Mammary epithelial cell (primary cell): ENCODE data around the gene ZNF654.

ENCODE experiments used
- CTCF ChIP-seq, 2 donors: IDR thresholded peaks in 1 of 2; conservative IDR thresholded peaks in 1 of 2; 2 replicates each; pipeline ENCODE4 v1.5.1; 2011 to 2012; ENCODE audit warnings: inconsistent platforms in 2 of 2, low read length in 2 of 2, mild to moderate bottlenecking in 2 of 2, control low read depth in 1 of 2, low read depth in 1 of 2; ENCODE audit not compliant: insufficient read depth in 1 of 2; ENCODE audit errors: extremely low read depth in 1 of 2
- EZH2 ChIP-seq: IDR thresholded peaks from 2 replicates; pipeline ENCODE4 v1.6.1; 2012; ENCODE audit warnings: low read length, inconsistent platforms, borderline replicate concordance

DNA sequence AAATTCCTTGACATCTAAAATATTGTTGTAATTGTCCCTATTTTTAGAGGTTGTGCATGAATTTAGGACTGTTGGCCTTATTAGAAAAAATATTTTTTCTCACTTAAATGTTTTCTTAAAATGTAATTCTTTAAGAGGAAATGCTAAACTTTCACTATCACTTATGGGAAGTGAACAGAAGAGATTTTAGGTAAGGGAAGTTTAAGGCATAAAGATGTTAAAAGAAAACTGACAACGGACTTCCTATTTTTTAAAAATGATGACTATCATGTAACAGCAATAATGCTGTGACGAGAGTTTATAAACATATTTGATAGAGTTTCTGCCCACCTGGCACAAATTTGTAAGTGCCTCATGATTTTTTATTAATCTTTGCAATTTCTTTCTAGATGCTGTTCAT, 93.8 kb downstream of the ZNF654 start:
- TF ChIP-seq CTCF (conservative IDR thresholded peaks at IDR 0.05 in 1 of 2, IDR thresholded peaks at IDR 0.05 in 1 of 2; ENCODE audit: extremely low read depth in 1 of 2, insufficient read depth in 1 of 2, low read depth in 1 of 2, low read length in 2 of 2), result no peak
- no peak for TF ChIP-seq EZH2
